Small intestine (tissue), 7 donors: ENCODE data around the gene CACNB2. TPM values are rescaled to one million over a fixed set of nuclear protein-coding genes. Genes with fewer than 3 reads are reported as not detected.

Experiments
- DNase-seq, 2 donors: peaks; one replicate each; pipeline versions ENCODE4 v3.0.0 to v3.0.0-alpha.2; 2013
- FAIRE-seq: peaks from 2 replicates; lab custom pipeline; 2012; peaks lifted over from hg19 to GRCh38; lab: Jason Lieb, UNC
- H3K27ac ChIP-seq, 3 donors: one replicate each; pipeline ENCODE4 v1.5.1; 2013; ENCODE audit warnings: low read length in 2 of 3, mild to moderate bottlenecking in 2 of 3, control low read depth in 1 of 3, inconsistent platforms in 1 of 3, low read depth in 1 of 3, moderate library complexity in 1 of 3
- H3K27me3 ChIP-seq, 3 donors: one replicate each; pipeline ENCODE4 v1.6.1; 2013; ENCODE audit warnings: low read length in 3 of 3, inconsistent platforms in 1 of 3; ENCODE audit not compliant: control insufficient read depth in 3 of 3, insufficient read depth in 3 of 3
- H3K36me3 ChIP-seq, 3 donors: one replicate each; pipeline ENCODE4 v1.6.1; 2013; ENCODE audit warnings: low read length in 3 of 3, inconsistent platforms in 1 of 3, low read depth in 1 of 3, mild to moderate bottlenecking in 1 of 3, moderate library complexity in 1 of 3; ENCODE audit not compliant: control insufficient read depth in 3 of 3, insufficient read depth in 2 of 3
- H3K4me1 ChIP-seq, 3 donors: one replicate each; pipeline ENCODE4 v1.6.1; 2013; ENCODE audit warnings: low read length in 2 of 3, inconsistent platforms in 1 of 3, low read depth in 1 of 3, mild to moderate bottlenecking in 1 of 3, moderate library complexity in 1 of 3; ENCODE audit not compliant: control insufficient read depth in 3 of 3, insufficient read depth in 2 of 3
- H3K4me3 ChIP-seq, 3 donors: one replicate each; pipeline ENCODE4 v1.5.1; 2013; ENCODE audit warnings: low read length in 3 of 3, control low read depth in 1 of 3, inconsistent platforms in 1 of 3, low read depth in 1 of 3, mild to moderate bottlenecking in 1 of 3, moderate library complexity in 1 of 3
- H3K9me3 ChIP-seq, 2 donors: one replicate each; pipeline ENCODE4 v1.6.1; 2013; ENCODE audit warnings: low read depth in 1 of 2, low read length in 1 of 2; ENCODE audit not compliant: control insufficient read depth in 2 of 2, insufficient read depth in 1 of 2
- WGBS, 3 donors: extraction: QIAGEN DNeasy Blood & Tissue Kit; methylation state at CpG; one replicate each; pipeline ENCODE4 v1.1.7; 2013; 5-methylcytosine and 5-hydroxymethylcytosine counted together
- polyA plus RNA-seq, 4 donors: library from polyadenylated mRNA; stranded (reverse) in 3 of 4; unstranded in 1 of 4; fragments of 200-250 nt in 3 of 4; fragments of 120-200 nt in 1 of 4; gene quantifications; one replicate each; pipeline versions ENCODE4 v1.2.1 to v1.2.3, GENCODE V29; 2013
- donor health status: healthy with polysubstance abuse.
- donor health status: control.
- donor health status: control.
- donor health status: Bipolar disorder and iron deficiency.
- donor health status: healthy.

CACNB2 gene
- polyA plus RNA-seq, 4 donors: 0.27 to 18.4 (median 2.3) TPM

DNA sequence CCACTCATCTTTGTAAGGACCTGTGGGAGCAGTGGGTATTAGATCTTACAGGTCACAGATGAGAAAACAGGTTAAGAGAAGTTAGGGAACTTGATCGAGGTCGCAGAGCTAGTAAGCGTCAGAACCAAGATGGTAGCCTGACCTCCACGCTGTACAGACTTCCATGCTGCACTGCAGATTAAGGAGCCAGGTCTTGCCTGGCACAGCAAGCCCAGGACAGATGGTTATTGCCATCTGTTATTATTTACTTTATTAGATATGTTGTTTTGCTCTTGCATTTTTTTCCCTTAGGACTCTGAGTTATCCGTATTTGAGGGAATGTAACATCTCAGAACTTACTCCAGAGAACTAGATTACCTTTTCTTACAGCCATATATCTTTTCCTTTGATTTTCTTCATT lies 363.9 kb downstream of the CACNB2 start:
- no peaks in the 10 kb centered on the region for H3K4me1 ChIP-seq
- FAIRE-seq (no peak), DNase-seq (no peak)
- no peaks in the 10 kb centered on the region for H3K27me3 ChIP-seq
- H3K27ac ChIP-seq: no peak overlapping the region
- no peaks in the 10 kb centered on the region for H3K9me3 ChIP-seq
- WGBS, 3 donors: 94 to 96% (median 95%) methylated on average over 5 of the region's 5 CpGs
- no peak overlapping the region for H3K4me3 ChIP-seq
- H3K36me3 ChIP-seq: peaks cover 0 to 2% (median 0%) of the 10 kb centered on the region in 3 donors

GRCh38 chr10:18505456-18506118 lies 365.4 kb downstream of the CACNB2 start:
- H3K4me1 ChIP-seq: no peaks in the 10 kb centered on the region
- no peak overlapping the region for H3K4me3 ChIP-seq
- FAIRE-seq (no peak), DNase-seq (no peak)
- H3K9me3 ChIP-seq: no peaks in the 10 kb centered on the region
- H3K27ac ChIP-seq: no peak overlapping the region
- 69 to 87% (median 77%) methylated on average over 11 of the region's 11 CpGs for WGBS, 3 donors
- no peaks in the 10 kb centered on the region for H3K27me3 ChIP-seq
- peaks cover 0 to 2% (median 0%) of the 10 kb centered on the region in 3 donors for H3K36me3 ChIP-seq

DNA sequence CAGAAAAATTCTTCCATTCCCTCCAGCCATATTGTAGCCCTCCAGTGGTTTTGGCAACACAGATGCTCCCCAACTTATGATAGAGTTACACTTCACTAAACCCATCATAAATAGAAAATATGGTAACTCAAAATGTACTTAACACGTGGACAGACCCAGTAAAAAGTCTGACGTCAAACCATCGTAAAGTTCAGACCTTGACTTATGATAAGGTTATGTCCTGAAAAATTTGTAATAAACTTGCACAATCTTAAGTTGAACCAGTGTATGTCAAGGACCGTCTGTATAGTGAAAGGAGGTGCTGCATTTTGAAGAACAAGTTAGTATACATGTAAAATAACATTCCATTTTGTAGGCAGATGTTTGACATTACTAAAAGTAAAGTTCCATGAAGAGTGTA lies 368.4 kb downstream of the CACNB2 start:
- Histone ChIP-seq H3K36me3 (peaks cover 0 to 3% (median 0%) of the 10 kb centered on the region in 3 donors), H3K27ac (no peak overlapping the region), H3K4me3 (no peak overlapping the region), H3K4me1 (no peaks in the 10 kb centered on the region), H3K9me3 (no peaks in the 10 kb centered on the region), H3K27me3 (no peaks in the 10 kb centered on the region)
- 42 to 72% (median 69%) methylated on average over 4 of the region's 4 CpGs for WGBS, 3 donors
- DNase-seq (peak; percentile 11 to 75), FAIRE-seq (no peak)

DNA sequence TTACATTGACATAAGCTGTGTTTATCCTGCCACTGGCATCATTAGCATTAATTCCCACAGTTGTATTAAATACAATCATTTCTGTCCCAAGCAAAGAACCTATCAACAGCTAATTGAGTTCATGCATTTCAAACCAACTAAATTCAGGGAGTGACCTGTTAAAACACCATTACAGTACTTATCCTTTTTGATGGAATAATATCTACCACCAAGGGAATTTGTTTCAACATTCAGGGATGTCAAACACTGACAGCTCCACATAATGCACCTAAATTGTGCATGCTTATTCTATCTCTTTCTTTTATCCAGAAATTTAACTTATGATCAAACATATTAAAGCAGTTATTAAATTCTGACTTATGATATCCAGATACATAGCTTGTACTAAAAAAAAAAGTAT lies 374.3 kb downstream of the CACNB2 start:
- Histone ChIP-seq H3K36me3 (peaks cover 0 to 3% (median 0%) of the 10 kb centered on the region in 3 donors), H3K27ac (no peak overlapping the region), H3K4me1 (no peaks in the 10 kb centered on the region), H3K27me3 (no peaks in the 10 kb centered on the region), H3K9me3 (no peaks in the 10 kb centered on the region), H3K4me3 (no peak overlapping the region)
- DNase-seq (no peak), FAIRE-seq (no peak)

GRCh38 chr10:18516851-18517250 lies 376.6 kb downstream of the CACNB2 start:
- peaks cover 0 to 7% (median 0%) of the 10 kb centered on the region in 3 donors for H3K36me3 ChIP-seq
- FAIRE-seq (no peak), DNase-seq (no peak)
- WGBS, 3 donors: 94 to 99% (median 95%) methylated on average over 3 of the region's 3 CpGs
- no peak overlapping the region for H3K27ac ChIP-seq
- no peaks in the 10 kb centered on the region for H3K9me3 ChIP-seq
- no peaks in the 10 kb centered on the region for H3K4me1 ChIP-seq
- no peak overlapping the region for H3K4me3 ChIP-seq
- H3K27me3 ChIP-seq: no peaks in the 10 kb centered on the region

DNA sequence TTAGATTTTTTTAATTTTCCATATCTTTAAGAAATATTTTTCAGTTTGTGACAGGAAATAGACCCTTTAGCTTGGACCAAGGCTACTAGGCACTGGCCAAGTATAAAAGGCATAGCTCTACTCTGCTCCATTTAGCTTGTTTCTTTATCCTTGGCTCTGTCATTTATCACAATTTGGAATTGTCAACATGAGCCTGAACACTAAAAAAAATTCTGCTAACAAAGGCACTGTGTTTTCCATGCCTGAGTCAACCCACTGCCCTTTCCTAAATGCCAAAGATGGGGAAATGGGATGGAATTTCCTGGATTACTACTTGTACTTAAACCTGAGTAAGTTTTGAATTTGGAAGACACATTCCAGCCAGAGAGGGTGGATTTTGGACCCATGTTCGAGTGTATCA lies 382.8 kb downstream of the CACNB2 start:
- DNase-seq (no peak), FAIRE-seq (no peak)
- Histone ChIP-seq H3K36me3 (peaks cover 0 to 4% (median 0%) of the 10 kb centered on the region in 3 donors), H3K27ac (no peak overlapping the region), H3K4me3 (no peak overlapping the region), H3K4me1 (no peaks in the 10 kb centered on the region), H3K27me3 (no peaks in the 10 kb centered on the region), H3K9me3 (no peaks in the 10 kb centered on the region)
- 37 to 52% (median 47%) methylated on average over 1 of the region's 1 CpG for WGBS, 3 donors

GRCh38 chr10:18523858-18524257 lies 383.6 kb downstream of the CACNB2 start:
- no peak overlapping the region for H3K4me3 ChIP-seq
- WGBS, 3 donors: 82 to 89% (median 86%) methylated on average over 2 of the region's 2 CpGs

DNA sequence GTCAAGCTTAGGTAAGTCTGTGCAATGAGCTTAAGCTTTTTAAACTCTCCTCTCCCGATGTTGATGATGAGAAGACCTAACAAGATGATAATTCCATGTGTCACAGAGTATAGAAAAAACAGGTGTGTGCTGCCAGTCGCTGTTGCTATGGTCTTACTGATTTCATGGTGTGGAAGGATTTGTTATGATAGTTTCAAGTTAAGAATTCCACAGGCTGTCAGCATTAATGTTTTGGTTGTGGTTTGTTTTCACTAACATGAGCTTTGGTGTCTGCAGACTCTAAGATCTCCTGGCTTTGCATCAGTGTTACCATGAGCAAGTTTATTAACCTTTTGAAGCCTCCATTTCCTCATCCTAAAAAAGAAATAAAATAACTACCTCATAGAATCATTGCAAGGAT lies 387.5 kb downstream of the CACNB2 start:
- no peak for FAIRE-seq

More at GRCh38 chr10:18523858-18524257, 383.6 kb downstream of the CACNB2 start:
- DNase-seq (no peak), FAIRE-seq (no peak)
- Histone ChIP-seq H3K27me3 (no peaks in the 10 kb centered on the region), H3K36me3 (peaks cover 0 to 6% (median 0%) of the 10 kb centered on the region in 3 donors), H3K9me3 (no peaks in the 10 kb centered on the region), H3K4me1 (no peaks in the 10 kb centered on the region), H3K27ac (no peak overlapping the region)

DNA sequence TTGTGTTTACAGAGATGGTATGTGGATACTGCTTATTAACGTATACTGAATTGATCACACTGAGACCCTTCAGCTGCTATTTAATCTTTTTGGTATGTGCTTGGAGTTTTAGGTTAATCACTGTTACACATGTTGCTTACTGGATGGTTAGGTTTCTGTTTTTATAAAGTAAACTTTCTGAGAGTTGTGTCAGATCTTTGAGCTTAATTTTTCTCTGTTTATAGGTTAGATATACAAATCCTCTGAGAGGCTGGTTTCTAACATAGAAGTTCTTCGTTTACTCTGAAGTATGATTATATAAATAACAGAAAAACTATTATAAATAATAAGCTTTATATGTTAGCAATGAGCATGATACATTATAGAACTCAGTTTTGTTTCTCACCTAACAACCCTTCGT lies 388.1 kb downstream of the CACNB2 start:
- Histone ChIP-seq H3K4me3 (no peak overlapping the region), H3K27me3 (no peaks in the 10 kb centered on the region), H3K27ac (no peak overlapping the region), H3K4me1 (no peaks in the 10 kb centered on the region), H3K9me3 (peaks cover 0 to 10% of the 10 kb centered on the region in 2 donors), H3K36me3 (peaks cover 0 to 2% (median 0%) of the 10 kb centered on the region in 3 donors)
- no peak for FAIRE-seq
- no peak for DNase-seq
- WGBS, 3 donors: 77 to 94% (median 87%) methylated on average over 3 of the region's 3 CpGs

More for the DNA sequence above, 387.5 kb downstream of the CACNB2 start:
- Histone ChIP-seq H3K27ac (no peak overlapping the region), H3K4me1 (no peaks in the 10 kb centered on the region), H3K4me3 (no peak overlapping the region), H3K27me3 (no peaks in the 10 kb centered on the region), H3K36me3 (peaks cover 0 to 2% (median 0%) of the 10 kb centered on the region in 3 donors), H3K9me3 (peaks cover 0 to 10% of the 10 kb centered on the region in 2 donors)
- no peak for DNase-seq
- 72 to 93% (median 83%) methylated on average over 2 of the region's 2 CpGs for WGBS, 3 donors
